K562 (cell line): Measurements from ENCODE around the gene FAM83E. TPM values are rescaled to one million over a fixed set of nuclear protein-coding genes. Genes with fewer than 3 reads are reported as not detected.
A peak's percentile ranks its signal among the peaks of the same experiment; 100 is the strongest.

Experiments used
- ATAC-seq: fragments of 200-7000 bp; cut with Tn5 transposase; 3 replicates; pipeline ENCODE4 v1.9.1; 2020; ENCODE audit warnings: moderate library complexity
- BruUV-seq: library from RNA; stranded (reverse); fragments of 400-500 nt; replicated peaks from 2 replicates; lab custom pipeline; 2021; lab: Mats Ljungman, UMichigan
- CTCF ChIA-PET: fragments of 300-600 bp; formaldehyde crosslinking; extraction: SDS; loops from one replicate; lab custom pipeline; 2021; ENCODE audit warnings: low intra/inter-chr PET ratio; lab: Yijun Ruan, JAX
- POLR2A ChIA-PET: fragments of 300-600, 350-650 bp; sonication (Branson Sonifier 250); formaldehyde crosslinking; extraction: SDS; loops from one replicate; lab custom pipeline; 2021; ENCODE audit warnings: antibody characterized with exemption, inconsistent platforms; lab: Yijun Ruan, JAX
- DNase-seq, 4 experiments: peaks; one replicate each; pipeline versions ENCODE4 v3.0.0 to v3.0.0-alpha.2; 2011 to 2018; ENCODE audit warnings: low spot score in 3 of 4, mixed read lengths in 3 of 4; ENCODE audit errors: extremely low read depth in 1 of 4
- FAIRE-seq: peaks from 2 replicates; lab custom pipeline; 2011; peaks lifted over from hg19 to GRCh38; lab: Jason Lieb, UNC
- H2AFZ ChIP-seq: 2 replicates; pipeline ENCODE4 v1.6.0; 2011; ENCODE audit warnings: low read depth, low read length, control low read depth, inconsistent platforms
- H3K27ac ChIP-seq: fragments of 200-600 bp; 3 replicates; pipeline ENCODE4 v1.8.0; 2011; ENCODE audit warnings: low read depth, mild to moderate bottlenecking, control low read depth, inconsistent platforms, low read length, moderate library complexity, mixed read lengths; ENCODE audit errors: extremely low read depth
- H3K27me3 ChIP-seq, 2 experiments: fragments of 300-600 bp in 1 of 2; 2 replicates in 1 of 2; 3 replicates in 1 of 2; pipeline versions ENCODE4 v1.6.0 to v1.8.0; 2011; ENCODE audit warnings: inconsistent platforms in 2 of 2, low read length in 2 of 2, mild to moderate bottlenecking in 1 of 2, mixed read lengths in 1 of 2, moderate library complexity in 1 of 2; ENCODE audit not compliant: control insufficient read depth in 2 of 2, insufficient read depth in 2 of 2
- H3K36me3 ChIP-seq: fragments of 300-600 bp; 3 replicates; pipeline ENCODE4 v1.8.0; 2011; ENCODE audit warnings: mild to moderate bottlenecking, low read length, inconsistent platforms; ENCODE audit not compliant: control insufficient read depth, insufficient read depth
- H3K4me1 ChIP-seq, 2 experiments: fragments of 200-600 bp in 1 of 2; replicated peaks in 1 of 2; 2 replicates in 1 of 2; 3 replicates in 1 of 2; pipeline versions ENCODE4 v1.5.1 to v1.8.0; 2011; ENCODE audit warnings: inconsistent platforms in 2 of 2, low read length in 2 of 2, mild to moderate bottlenecking in 1 of 2, mixed read lengths in 1 of 2, moderate library complexity in 1 of 2; ENCODE audit not compliant: control insufficient read depth in 2 of 2, insufficient read depth in 2 of 2
- H3K4me2 ChIP-seq: 2 replicates; pipeline ENCODE4 v1.6.1; 2011; ENCODE audit warnings: low read length, control low read depth, inconsistent platforms, mixed read lengths; ENCODE audit not compliant: insufficient read depth
- H3K4me3 ChIP-seq: fragments of 200-600 bp; sonication (generic), shearing (Covaris generic); 2 replicates; pipeline ENCODE4 v1.5.1; 2016; ENCODE audit warnings: control low read depth, inconsistent platforms
- H3K79me2 ChIP-seq: fragments of 200-600 bp; 3 replicates; pipeline ENCODE4 v1.8.0; 2011; ENCODE audit warnings: low read length, inconsistent platforms; ENCODE audit not compliant: control insufficient read depth, insufficient read depth
- H3K9ac ChIP-seq, 2 experiments: 2 replicates each; pipeline versions ENCODE4 v1.6.0 to v1.6.1; 2011; ENCODE audit warnings: low read depth in 2 of 2, low read length in 2 of 2, control low read depth in 1 of 2, inconsistent platforms in 1 of 2, mild to moderate bottlenecking in 1 of 2, mixed read lengths in 1 of 2; ENCODE audit not compliant: insufficient read depth in 1 of 2
- H3K9me1 ChIP-seq: one replicate; pipeline ENCODE4 v1.6.0; 2011; ENCODE audit warnings: inconsistent platforms, mild to moderate bottlenecking, low read length, moderate library complexity; ENCODE audit not compliant: control insufficient read depth, insufficient read depth
- H3K9me3 ChIP-seq: replicated peaks from 2 replicates; pipeline ENCODE4 v1.5.1; 2011; ENCODE audit warnings: low read depth, low read length, inconsistent platforms; ENCODE audit not compliant: control insufficient read depth, insufficient read depth
- H4K20me1 ChIP-seq: replicated peaks from 2 replicates; pipeline ENCODE4 v1.6.1; 2011; ENCODE audit warnings: low read length, inconsistent platforms, mixed read lengths; ENCODE audit not compliant: control insufficient read depth, insufficient read depth
- ESRRA ChIP-seq: fragments of 450-650 bp; IDR thresholded peaks from 2 replicates; pipeline ENCODE4 v1.6.1; 2014; ENCODE audit warnings: low read depth, mild to moderate bottlenecking, moderate library complexity, borderline replicate concordance
- FIP1L1 ChIP-seq: fragments of 200-400 bp; formaldehyde crosslinking; IDR thresholded peaks from 2 replicates; pipeline ENCODE4 v1.6.1; 2018; ENCODE audit warnings: mild to moderate bottlenecking, low read depth, low read length; ENCODE audit not compliant: poor library complexity, severe bottlenecking
- HDGF ChIP-seq: fragments of 450-650 bp; IDR thresholded peaks from 2 replicates; pipeline ENCODE4 v1.6.1; 2016
- HMGN3 ChIP-seq: IDR thresholded peaks from 2 replicates; pipeline ENCODE4 v1.6.1; 2011; ENCODE audit warnings: borderline replicate concordance, low read depth, mild to moderate bottlenecking, mixed read lengths, low read length; ENCODE audit not compliant: insufficient read length; ENCODE audit errors: extremely low read depth
- KHSRP ChIP-seq: fragments of 450-650 bp; IDR thresholded peaks from 2 replicates; pipeline ENCODE4 v1.6.1; 2017
- KLF10 ChIP-seq: fragments of 250-450 bp; sonication (Bioruptor Pico); IDR thresholded peaks from 2 replicates; pipeline ENCODE4 v1.6.1; 2021; ENCODE audit warnings: matching md5 sums
- MTA3 ChIP-seq: fragments of 450-650 bp; formaldehyde crosslinking; IDR thresholded peaks from 2 replicates; pipeline ENCODE4 v1.6.1; 2017; ENCODE audit warnings: mild to moderate bottlenecking, borderline replicate concordance
- PRMT5 ChIP-seq: sonication (generic); formaldehyde crosslinking; IDR thresholded peaks from 2 replicates; pipeline ENCODE4 v1.5.0; 2020; ENCODE audit warnings: missing genetic modification reagents
- RBM25 ChIP-seq: fragments of 200-400 bp; formaldehyde crosslinking; IDR thresholded peaks from 2 replicates; pipeline ENCODE4 v1.6.1; 2018; ENCODE audit warnings: low read length, low read depth, moderate library complexity; ENCODE audit not compliant: severe bottlenecking
- RCOR1 ChIP-seq, 2 experiments: IDR thresholded peaks; 2 replicates each; pipeline ENCODE4 v1.6.1; 2012; ENCODE audit warnings: low read depth in 2 of 2, low read length in 2 of 2, borderline replicate concordance in 1 of 2, improper control_type of control experiment in 1 of 2
- USF1 ChIP-seq: sonication (generic); formaldehyde crosslinking; IDR thresholded peaks from 2 replicates; pipeline ENCODE4 v1.9.0; 2022; ENCODE audit warnings: mild to moderate bottlenecking, missing genetic modification reagents
- ZNF431 ChIP-seq: sonication (generic); formaldehyde crosslinking; IDR thresholded peaks from 2 replicates; pipeline ENCODE4 v1.8.0; 2022; ENCODE audit warnings: mild to moderate bottlenecking, missing genetic modification reagents
- ZNF436 ChIP-seq: fragments of 250-450, 450-650 bp; sonication (Bioruptor Pico); formaldehyde crosslinking; IDR thresholded peaks from 2 replicates; pipeline ENCODE4 v1.7.0; 2020; ENCODE audit warnings: mild to moderate bottlenecking
- ZNF444 ChIP-seq: fragments of 250-450 bp; sonication (Bioruptor Pico); IDR thresholded peaks from 2 replicates; pipeline ENCODE4 v1.4.0; 2020; ENCODE audit warnings: mild to moderate bottlenecking, moderate library complexity
- ZNF583 ChIP-seq: fragments of 250-450 bp; sonication (Bioruptor Pico); IDR thresholded peaks from 2 replicates; pipeline ENCODE4 v1.4.0; 2020
- WGBS: fragments of 100-300 bp; shearing (Covaris generic); methylation state at CpG from one replicate; pipeline ENCODE4 v1.1.6; 2016; ENCODE audit warnings: low coverage, mixed read lengths; ENCODE audit not compliant: insufficient coverage; ENCODE audit errors: missing lambda C conversion rate; 5-methylcytosine and 5-hydroxymethylcytosine counted together
- in situ Hi-C: fragments of 300-500 bp; cut with MboI; formaldehyde crosslinking; loops from 4 replicates; pipeline ENCODE4 v1.15.0; 2018; ENCODE audit warnings: inconsistent platforms, mixed read lengths
- intact Hi-C: fragments of 100-400 bp; cut with micrococcal nuclease; formaldehyde crosslinking; loops from 2 replicates; pipeline ENCODE4 v1.14.2; 2022
- polyA plus RNA-seq, 8 experiments: library from polyadenylated mRNA; depleted of rRNA in 4 of 8; stranded (reverse) in 5 of 8; unstranded in 3 of 8; fragments of >200 nt; fragmentation: Nextera tagmentation in 2 of 8; fragmentation: Illumina TruSeq in 1 of 8; extraction: Ambion mirVana in 2 of 8; extraction: Trizol in 1 of 8; gene quantifications; 2 replicates each; pipeline versions ENCODE4 v1.2.1 to v1.2.3, GENCODE V29; 2011 to 2014; ENCODE audit warnings: inconsistent platforms in 1 of 8, missing spikeins in 1 of 8
- total RNA-seq, 7 experiments: library from RNA; depleted of rRNA in 6 of 7; stranded (reverse); fragments of >200 nt in 6 of 7; fragmentation: Illumina TruSeq in 2 of 7; extraction: Trizol in 2 of 7; gene quantifications; 2 replicates each; pipeline versions ENCODE4 v1.2.1 to v1.2.3, GENCODE V29; 2011 to 2021; ENCODE audit warnings: low replicate concordance in 1 of 7
- TF ChIP-seq, protein P1 (sequence below), 2 experiments: fragments of 450-650 bp in 1 of 2; sonication (generic) in 1 of 2; formaldehyde crosslinking in 1 of 2; IDR thresholded peaks in 1 of 2; conservative IDR thresholded peaks in 1 of 2; 2 replicates each; pipeline versions ENCODE4 v1.6.1 to v1.8.1; 2016 to 2023; ENCODE audit warnings: mild to moderate bottlenecking in 2 of 2, moderate library complexity in 2 of 2, inconsistent platforms in 1 of 2, missing genetic modification reagents in 1 of 2
- TF ChIP-seq, protein P2 (sequence below): fragments of 200-800 bp; sonication (Bioruptor generic); IDR thresholded peaks from 2 replicates; pipeline ENCODE4 v1.6.1; 2017; ENCODE audit warnings: missing genetic modification characterization, missing compliant biosample characterization

FAM83E gene
- total and polyA plus RNA-seq, 9 of the 15 experiments (the other 6 are each of a cell fraction or from before 2014, with no cell fraction given), result 0.15 to 0.87 (median 0.29) TPM; not detected in 4

GRCh38 chr19:48634424-48635262 is 19.8 kb upstream of the FAM83E start (continued):
- TF ChIP-seq ZNF583 (CRISPR knock-in tag) (0 out of 2 replicates have a peak, but pooled peaks have one; percentile 36), MTA3 (peak; percentile 38; the same call in 1 of the 2 replicates), RBM25 (no peak), HMGN3 (peak; percentile 98)

- H3K9me3 ChIP-seq, result no peaks in the 10 kb centered on the region
- in situ Hi-C loops (no loop called here), intact Hi-C loops (no loop called here)
- BruUV-seq, result no TSS peak
- peaks cover 2% of the 10 kb centered on the region; the same call in 1 of the 3 replicates for H3K36me3 ChIP-seq
- 22% methylated on average over 7 of the region's 7 CpGs for WGBS
- peak overlapping the region; percentile 59 to 61; a peak in 3 of 4 replicates for H3K9ac ChIP-seq
- CTCF ChIA-PET, result no interaction called here
- H3K79me2 ChIP-seq, result peaks cover 16% of the 10 kb centered on the region; the same call in 2 of the 3 replicates
- POLR2A ChIA-PET, result interaction anchor here (0.6 to 2.4 kb wide), 8 partner anchors 9 to 300 kb away, joined by 3 to 18 read pairs (median 4); partner anchors contain the start of genes DHDH, RPL18 and SPHK2
- ATAC-seq (no peak), DNase-seq (no peak), FAIRE-seq (no peak)
- H3K4me2 ChIP-seq, result peak overlapping the region; percentile 83
- 0 out of 2 replicates have a peak, but pooled peaks cover 4% of the 10 kb centered on the region for H4K20me1 ChIP-seq
- peak overlapping the region; percentile 19; the same call in 1 of the 2 replicates for H3K4me3 ChIP-seq
- peak overlapping the region; percentile 86 for H2AFZ ChIP-seq
- peaks cover 40 to 86% of the 10 kb centered on the region in 2 experiments for H3K4me1 ChIP-seq
- no peaks in the 10 kb centered on the region for H3K27me3 ChIP-seq
- H3K9me1 ChIP-seq, result peaks cover 4% of the 10 kb centered on the region
- H3K27ac ChIP-seq, result peak overlapping the region; percentile 88
- TF ChIP-seq ZNF431 (CRISPR knock-in tag) (peak; percentile 54; the same call in 1 of the 2 replicates), USF1 (CRISPR knock-in tag) (no peak), KHSRP (no peak), ESRRA (no peak), FIP1L1 (no peak), HDGF (peak; percentile 41; the same call in 1 of the 2 replicates), PRMT5 (CRISPR knock-in tag) (no peak), ZNF436 (CRISPR knock-in tag) (peak; percentile 24; the same call in 1 of the 2 replicates), RCOR1 (IDR thresholded peaks at IDR 0.05; ENCODE audit: borderline replicate concordance in 1 of 2, low read depth in 2 of 2, low read length in 2 of 2) (no peak), KLF10 (CRISPR knock-in tag) (no peak), ZNF444 (no peak)
- TF ChIP-seq, protein P1, sequence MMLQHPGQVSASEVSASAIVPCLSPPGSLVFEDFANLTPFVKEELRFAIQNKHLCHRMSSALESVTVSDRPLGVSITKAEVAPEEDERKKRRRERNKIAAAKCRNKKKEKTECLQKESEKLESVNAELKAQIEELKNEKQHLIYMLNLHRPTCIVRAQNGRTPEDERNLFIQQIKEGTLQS (IDR thresholded peaks at IDR 0.05), result no peak
- TF ChIP-seq, protein P1 (CRISPR knock-in tag; conservative IDR thresholded peaks at IDR 0.05), result no peak
- TF ChIP-seq, protein P2, sequence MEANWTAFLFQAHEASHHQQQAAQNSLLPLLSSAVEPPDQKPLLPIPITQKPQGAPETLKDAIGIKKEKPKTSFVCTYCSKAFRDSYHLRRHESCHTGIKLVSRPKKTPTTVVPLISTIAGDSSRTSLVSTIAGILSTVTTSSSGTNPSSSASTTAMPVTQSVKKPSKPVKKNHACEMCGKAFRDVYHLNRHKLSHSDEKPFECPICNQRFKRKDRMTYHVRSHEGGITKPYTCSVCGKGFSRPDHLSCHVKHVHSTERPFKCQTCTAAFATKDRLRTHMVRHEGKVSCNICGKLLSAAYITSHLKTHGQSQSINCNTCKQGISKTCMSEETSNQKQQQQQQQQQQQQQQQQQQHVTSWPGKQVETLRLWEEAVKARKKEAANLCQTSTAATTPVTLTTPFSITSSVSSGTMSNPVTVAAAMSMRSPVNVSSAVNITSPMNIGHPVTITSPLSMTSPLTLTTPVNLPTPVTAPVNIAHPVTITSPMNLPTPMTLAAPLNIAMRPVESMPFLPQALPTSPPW (CRISPR knock-in tag), result no peak
Measured at GRCh38 chr19:48634036-48634342, 19.1 kb upstream of the FAM83E start.
